Dendritic cell treated with granulocyte-macrophage colony-stimulating factor and Interleukin-4, amounts not matched to agents 40 ng/mL and 50 ng/mL, for 4 days (primary cell): Measurements from ENCODE around the gene KRTAP4-8.
"Not testable (repeated sequence)": the region's sequence is repeated elsewhere in the genome, so short reads cannot be mapped to it uniquely, and the experiment has no call there.

Experiments used
- H3K27ac Mint-ChIP-seq: one replicate; pipeline ENCODE4 v1.8.0; 2022; ENCODE audit warnings: mild to moderate bottlenecking, mixed read lengths
- H3K27me3 Mint-ChIP-seq: one replicate; pipeline ENCODE4 v1.8.0; 2022; ENCODE audit warnings: mild to moderate bottlenecking, mixed read lengths
- H3K36me3 Mint-ChIP-seq: one replicate; pipeline ENCODE4 v1.8.0; 2022; ENCODE audit warnings: low read depth, mixed read lengths
- H3K4me1 Mint-ChIP-seq: one replicate; pipeline ENCODE4 v1.8.0; 2022; ENCODE audit warnings: low read depth, mixed read lengths
- H3K4me3 Mint-ChIP-seq: one replicate; pipeline ENCODE4 v1.8.0; 2022; ENCODE audit warnings: mild to moderate bottlenecking, moderate library complexity, mixed read lengths
- H3K9me3 Mint-ChIP-seq: one replicate; pipeline ENCODE4 v1.8.0; 2022; ENCODE audit warnings: mixed read lengths
- intact Hi-C: fragments of 100-400 bp; cut with micrococcal nuclease; formaldehyde crosslinking; loops from one replicate; pipeline ENCODE4 v1.15.0; 2022

KRTAP4-8 gene

DNA sequence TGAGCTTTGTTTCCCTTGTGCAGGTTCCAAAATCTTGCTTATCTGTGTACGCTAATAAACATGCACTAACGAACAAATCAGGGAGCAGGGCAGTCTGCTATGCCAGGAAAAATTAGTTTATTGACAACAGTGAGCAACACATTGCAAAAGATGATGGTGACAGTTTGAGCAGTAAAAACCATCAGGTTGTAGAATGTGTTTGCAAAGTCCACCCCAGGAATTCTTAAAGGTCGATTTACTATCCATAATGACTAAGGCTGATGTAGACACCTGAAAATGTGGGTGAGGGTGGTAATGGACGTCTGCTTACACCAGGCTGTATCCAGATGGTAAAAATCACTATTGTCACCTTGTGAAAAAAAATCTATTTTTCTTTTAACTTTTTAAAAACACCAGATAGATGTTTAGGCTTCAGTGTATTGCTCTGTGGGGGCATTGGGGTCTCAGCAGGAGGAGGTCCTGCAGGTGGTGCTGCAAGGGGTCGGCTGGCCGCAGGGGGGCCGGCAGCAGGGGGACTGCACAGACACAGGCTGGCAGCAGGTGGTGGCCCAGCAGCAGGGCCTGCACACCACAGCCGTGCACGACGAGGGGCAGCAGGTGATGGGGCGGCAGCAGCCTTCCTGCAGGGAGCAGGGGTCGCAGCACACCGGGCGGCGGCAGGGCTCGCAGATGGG is 32.8 kb downstream of the KRTAP4-8 start:
- not testable (repeated sequence) for H3K27ac Mint-ChIP-seq, H3K4me1 Mint-ChIP-seq
- peaks cover 14% of the 10 kb centered on the region for H3K27me3 Mint-ChIP-seq

DNA sequence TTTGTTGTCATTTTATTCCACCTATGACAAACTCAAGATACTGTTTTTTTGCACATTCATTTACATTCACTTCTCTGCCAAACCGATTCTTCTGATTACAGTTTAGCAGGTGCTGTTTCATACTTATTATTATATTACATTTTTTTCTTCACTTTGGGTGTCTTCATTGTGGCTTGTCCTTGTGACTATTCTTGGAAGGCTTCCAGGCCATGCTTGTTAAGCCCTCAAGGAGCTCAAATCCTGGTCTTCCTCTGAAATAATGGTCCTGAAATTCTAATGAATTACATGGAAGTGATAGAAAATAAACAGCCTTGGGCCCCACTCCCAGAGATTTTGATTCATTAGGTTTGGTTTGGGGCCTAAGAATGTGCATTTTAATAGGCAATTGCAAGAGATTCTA is 33.6 kb downstream of the KRTAP4-8 start:
- intact Hi-C loops, result no loop called here
- Mint-ChIP-seq H3K27ac (no peak overlapping the region), H3K4me3 (no peak overlapping the region), H3K4me1 (no peaks in the 10 kb centered on the region), H3K36me3 (no peaks in the 10 kb centered on the region), H3K9me3 (no peaks in the 10 kb centered on the region), H3K27me3 (peaks cover 21% of the 10 kb centered on the region)

More for the DNA sequence above, 32.8 kb downstream of the KRTAP4-8 start:
- intact Hi-C loops, H3K36me3 Mint-ChIP-seq, H3K4me3 Mint-ChIP-seq, H3K9me3 Mint-ChIP-seq: not testable (repeated sequence)

DNA sequence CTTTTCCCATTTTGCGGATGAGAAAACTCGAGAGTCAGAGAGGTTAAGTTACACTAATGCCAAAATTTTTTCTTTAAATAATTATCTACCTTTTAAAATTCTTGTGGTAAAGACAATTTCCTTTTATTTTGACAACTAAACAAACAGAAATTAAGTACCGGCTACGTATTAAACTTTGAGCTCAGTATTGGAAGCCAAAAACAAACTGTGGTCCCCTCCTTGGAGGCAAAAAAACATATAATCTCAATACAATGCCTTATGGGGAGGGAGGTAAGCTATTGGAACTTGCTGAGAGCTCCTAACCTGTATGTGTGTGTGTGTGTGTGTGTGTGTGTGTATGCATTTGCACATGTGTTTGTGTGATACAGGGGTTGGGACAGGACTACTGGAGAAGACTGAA is 34.5 kb downstream of the KRTAP4-8 start:
- Mint-ChIP-seq H3K27ac (no peak overlapping the region), H3K4me3 (no peak overlapping the region), H3K9me3 (no peaks in the 10 kb centered on the region), H3K36me3 (no peaks in the 10 kb centered on the region), H3K4me1 (no peaks in the 10 kb centered on the region), H3K27me3 (peaks cover 27% of the 10 kb centered on the region)
- intact Hi-C loops, result no loop called here

DNA sequence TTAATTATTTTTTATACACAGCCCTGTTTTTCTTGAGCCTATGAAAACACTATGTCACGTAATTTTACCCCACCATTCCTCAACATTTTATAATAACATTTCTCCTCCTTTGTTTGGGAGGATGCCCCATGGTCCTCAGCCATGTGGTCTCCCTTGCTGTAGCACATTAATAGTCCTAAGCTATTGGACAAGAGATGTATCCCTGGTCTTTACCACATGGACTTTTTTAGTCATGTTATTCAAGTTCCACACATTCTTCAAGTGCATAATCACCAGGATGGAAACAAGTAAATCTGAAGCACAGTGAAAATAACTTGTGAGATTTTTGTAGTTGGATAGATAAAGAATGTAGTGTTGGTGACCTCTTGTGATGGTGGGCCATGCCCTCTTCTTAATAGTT is 36.0 kb downstream of the KRTAP4-8 start:
- Mint-ChIP-seq H3K9me3 (no peaks in the 10 kb centered on the region), H3K27me3 (peaks cover 31% of the 10 kb centered on the region), H3K36me3 (no peaks in the 10 kb centered on the region), H3K4me3 (no peak overlapping the region), H3K4me1 (no peaks in the 10 kb centered on the region), H3K27ac (no peak overlapping the region)
- intact Hi-C loops, result no loop called here

DNA sequence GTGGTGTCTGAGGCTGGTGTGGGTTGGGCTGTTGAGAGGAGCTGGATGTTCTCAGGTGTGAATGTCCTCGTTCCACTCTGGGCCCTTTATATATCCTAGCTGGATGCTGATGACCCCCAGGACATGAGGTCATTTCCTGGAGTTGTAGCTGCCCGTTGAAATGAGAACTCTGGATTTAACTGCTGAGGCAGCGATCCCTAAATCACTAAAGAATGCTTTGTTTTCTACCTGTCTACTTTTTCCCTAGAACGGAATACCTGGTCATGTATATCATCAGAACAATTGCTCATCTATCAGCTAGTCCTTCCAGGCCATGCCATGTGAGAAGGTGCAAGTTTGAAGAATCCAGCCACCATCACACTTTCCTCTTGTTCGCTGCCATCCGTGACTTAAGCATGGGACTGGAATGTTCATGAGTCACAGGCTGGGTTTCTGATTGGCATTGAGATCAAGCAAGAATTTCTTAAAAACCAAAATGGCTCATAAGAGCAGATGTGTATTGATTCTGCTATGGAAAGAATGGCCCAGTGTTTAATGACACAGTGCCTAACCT is 37.8 kb downstream of the KRTAP4-8 start, which contains the start of gene KRTAP2-3:
KRTAP2-3 (minus strand) TSS at position 63 of the 553 bp plus-strand sequence. CDS start 64 bp downstream, outside the sequence.
- H3K4me3 Mint-ChIP-seq, result no peak within 1 kb of the TSS
- no peaks in the 10 kb centered on the region for H3K9me3 Mint-ChIP-seq
- intact Hi-C loops, result no loop called here
- H3K27ac Mint-ChIP-seq, result no peak within 1 kb of the TSS
- H3K27me3 Mint-ChIP-seq, result peaks cover 33% of the 10 kb centered on the region
- H3K36me3 Mint-ChIP-seq, result no peaks in the 10 kb centered on the region
- no peaks in the 10 kb centered on the region for H3K4me1 Mint-ChIP-seq

DNA sequence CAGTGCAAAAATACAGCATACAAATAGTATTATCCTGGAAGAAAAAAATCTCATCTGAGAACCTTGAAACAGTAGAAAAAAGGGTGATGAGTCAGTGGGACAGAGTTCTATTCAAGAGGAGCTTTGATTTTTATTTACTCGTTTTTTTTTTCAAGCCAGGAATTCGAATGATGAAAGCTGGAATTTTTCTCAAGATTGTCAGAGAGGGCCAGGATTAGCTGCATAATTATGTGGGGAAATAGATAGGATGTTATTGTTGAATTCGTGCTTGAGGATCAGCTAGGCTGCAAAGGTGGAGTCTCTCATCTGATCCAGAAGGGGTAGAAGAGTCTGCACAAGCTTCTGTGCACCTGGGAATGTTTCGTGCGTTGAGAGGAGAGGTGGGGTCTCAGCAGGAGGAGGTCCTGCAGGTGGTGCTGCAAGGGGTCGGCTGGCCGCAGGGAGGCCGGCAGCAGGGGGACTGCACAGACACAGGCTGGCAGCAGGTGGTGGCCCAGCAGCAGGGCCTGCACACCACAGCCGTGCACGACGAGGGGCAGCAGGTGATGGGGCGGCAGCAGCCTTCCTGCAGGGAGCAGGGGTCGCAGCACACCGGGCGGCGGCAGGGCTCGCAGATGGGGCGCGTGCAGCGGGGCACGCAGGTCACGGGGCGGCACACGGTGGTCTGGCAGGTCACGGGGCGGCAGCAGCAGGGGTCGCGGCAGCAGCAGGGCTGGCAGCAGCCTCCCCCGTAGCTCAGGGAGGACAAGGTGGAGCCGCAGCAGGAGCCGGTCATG is 38.5 kb downstream of the KRTAP4-8 start:
- H3K4me3 Mint-ChIP-seq, H3K9me3 Mint-ChIP-seq, intact Hi-C loops, H3K4me1 Mint-ChIP-seq, H3K27ac Mint-ChIP-seq, H3K36me3 Mint-ChIP-seq: not testable (repeated sequence)
- peaks cover 33% of the 10 kb centered on the region for H3K27me3 Mint-ChIP-seq

DNA sequence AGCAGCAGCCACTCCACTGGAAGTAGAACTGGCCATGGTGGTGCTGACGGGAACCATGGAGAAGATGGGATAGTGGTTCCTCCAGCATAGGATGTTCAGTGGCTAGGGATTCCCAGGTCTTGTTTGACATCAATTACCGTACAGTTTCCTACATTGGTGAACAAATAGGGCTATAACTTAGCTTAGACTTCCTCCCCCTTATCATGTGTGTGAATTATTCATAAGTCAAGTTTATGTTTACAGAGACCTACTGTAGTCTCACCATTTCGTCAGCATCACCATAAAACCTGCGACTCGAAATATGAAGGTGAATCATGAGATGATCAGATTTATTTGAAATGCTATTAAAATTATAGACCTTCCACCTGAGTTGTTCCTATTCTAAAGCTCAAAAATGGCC is 39.2 kb downstream of the KRTAP4-8 start:
- intact Hi-C loops, result no loop called here
- Mint-ChIP-seq H3K27me3 (peaks cover 33% of the 10 kb centered on the region), H3K4me3 (no peak overlapping the region)

DNA sequence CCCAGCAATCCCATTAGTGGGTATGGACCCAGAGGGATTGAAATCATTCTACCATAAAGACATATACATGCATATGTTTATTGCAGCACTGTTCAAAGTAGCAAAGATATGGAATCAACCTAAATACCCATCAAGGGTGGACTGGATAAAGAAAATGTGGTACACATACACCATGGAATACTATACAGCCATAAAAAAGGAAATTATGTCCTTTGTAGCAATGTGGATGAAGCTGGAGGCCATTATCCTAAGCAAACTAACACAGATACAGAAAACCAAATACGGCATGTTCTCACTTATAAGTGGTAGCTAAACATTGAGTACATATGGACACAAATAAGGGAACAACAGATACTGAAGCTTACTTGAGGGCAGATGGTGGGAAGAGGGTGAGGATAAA is 40.4 kb downstream of the KRTAP4-8 start:
- no peak overlapping the region for H3K4me3 Mint-ChIP-seq
- H3K9me3 Mint-ChIP-seq, result no peaks in the 10 kb centered on the region
- H3K4me1 Mint-ChIP-seq, result no peaks in the 10 kb centered on the region
- intact Hi-C loops, result no loop called here
- H3K27ac Mint-ChIP-seq, result no peak overlapping the region
- peaks cover 31% of the 10 kb centered on the region for H3K27me3 Mint-ChIP-seq
- no peaks in the 10 kb centered on the region for H3K36me3 Mint-ChIP-seq

More for the DNA sequence above, 39.2 kb downstream of the KRTAP4-8 start:
- Mint-ChIP-seq H3K9me3 (no peaks in the 10 kb centered on the region), H3K27ac (no peak overlapping the region), H3K4me1 (no peaks in the 10 kb centered on the region), H3K36me3 (no peaks in the 10 kb centered on the region)

DNA sequence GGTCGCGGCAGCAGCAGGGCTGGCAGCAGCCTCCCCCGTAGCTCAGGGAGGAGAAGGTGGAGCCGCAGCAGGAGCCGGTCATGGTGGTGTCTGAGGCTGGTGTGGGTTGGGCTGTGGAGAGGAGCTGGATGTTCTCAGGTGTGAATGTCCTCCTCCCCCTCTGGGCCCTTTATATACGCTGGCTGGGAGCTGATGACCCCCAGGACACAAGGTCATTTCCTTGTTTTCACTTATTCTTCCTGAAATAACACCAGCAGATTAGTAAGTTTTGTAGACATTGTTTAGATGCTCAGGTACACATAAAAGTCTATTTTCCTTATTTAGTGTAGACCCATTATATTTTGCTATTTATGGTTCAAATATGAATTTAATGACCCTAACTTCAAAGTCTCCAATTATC is 42.8 kb downstream of the KRTAP4-8 start, which contains the start of gene KRTAP2-2:
KRTAP2-2 (minus strand) TSS at position 101 of the 400 bp plus-strand sequence; CDS start at position 82, 19 bp downstream.
- H3K9me3 Mint-ChIP-seq, H3K36me3 Mint-ChIP-seq, intact Hi-C loops, H3K4me3 Mint-ChIP-seq, H3K4me1 Mint-ChIP-seq, H3K27ac Mint-ChIP-seq: not testable (repeated sequence)
- peaks cover 22% of the 10 kb centered on the region for H3K27me3 Mint-ChIP-seq

DNA sequence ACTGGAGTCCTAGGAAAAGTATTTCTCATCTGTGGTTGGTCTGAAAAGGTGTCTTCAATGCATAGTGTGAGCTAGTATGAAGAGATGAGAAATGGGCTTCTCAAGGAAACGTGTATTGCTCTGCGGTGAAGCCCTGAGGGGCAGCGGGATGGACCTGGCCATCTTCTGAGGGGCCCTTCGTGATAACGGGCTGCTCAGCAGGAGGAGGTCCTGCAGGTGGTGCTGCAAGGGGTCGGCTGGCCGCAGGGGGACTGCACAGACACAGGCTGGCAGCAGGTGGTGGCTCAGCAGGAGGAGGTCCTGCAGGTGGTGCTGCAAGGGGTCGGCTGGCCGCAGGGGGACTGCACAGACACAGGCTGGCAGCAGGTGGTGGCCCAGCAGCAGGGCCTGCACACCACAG is 43.4 kb downstream of the KRTAP4-8 start:
- H3K9me3 Mint-ChIP-seq, H3K4me1 Mint-ChIP-seq, H3K27ac Mint-ChIP-seq, H3K36me3 Mint-ChIP-seq, H3K4me3 Mint-ChIP-seq, intact Hi-C loops: not testable (repeated sequence)
- peaks cover 21% of the 10 kb centered on the region for H3K27me3 Mint-ChIP-seq

DNA sequence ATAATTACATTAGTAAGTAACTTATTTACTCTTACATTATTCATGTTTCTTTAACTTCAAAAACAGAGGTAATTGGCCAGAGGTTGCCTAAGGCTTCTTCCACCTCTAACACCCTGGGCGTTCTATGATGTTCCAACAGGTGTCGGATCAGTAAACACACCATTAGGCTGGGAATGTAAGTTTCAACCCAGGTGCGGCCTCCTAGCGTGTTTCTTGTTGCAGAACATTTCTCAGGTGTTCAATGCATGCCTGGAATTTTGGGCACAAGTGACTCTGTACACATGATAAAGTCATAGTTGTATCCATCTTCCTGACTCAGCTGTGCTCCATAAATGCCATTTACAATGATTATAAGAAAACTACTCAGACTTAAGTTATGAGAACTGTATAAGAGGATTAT is 43.9 kb downstream of the KRTAP4-8 start:
- intact Hi-C loops, result no loop called here
- Mint-ChIP-seq H3K27me3 (peaks cover 18% of the 10 kb centered on the region), H3K4me3 (no peak overlapping the region), H3K27ac (no peak overlapping the region), H3K9me3 (no peaks in the 10 kb centered on the region), H3K36me3 (no peaks in the 10 kb centered on the region), H3K4me1 (no peaks in the 10 kb centered on the region)

DNA sequence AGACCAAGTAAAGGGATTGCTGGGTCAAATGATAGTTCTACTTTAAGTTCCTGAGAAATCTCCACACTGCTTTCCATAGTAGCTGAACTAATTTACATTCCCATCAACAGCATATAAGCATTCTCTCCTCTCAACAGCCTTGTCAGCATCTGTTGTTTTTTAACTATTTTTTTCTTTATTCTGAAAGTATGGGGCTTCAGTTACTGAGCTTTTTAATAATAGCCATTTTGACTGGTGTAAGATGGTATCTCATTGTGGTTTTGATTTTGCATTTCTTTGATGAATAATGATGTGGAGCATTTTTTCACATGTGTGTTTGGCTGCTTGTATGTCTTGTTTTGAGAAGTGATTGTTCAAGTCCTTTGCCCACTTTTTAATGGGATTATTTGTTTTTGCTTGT is 45.4 kb downstream of the KRTAP4-8 start:
- Mint-ChIP-seq H3K36me3 (no peaks in the 10 kb centered on the region), H3K27ac (no peak overlapping the region), H3K9me3 (no peaks in the 10 kb centered on the region), H3K4me3 (no peak overlapping the region), H3K4me1 (no peaks in the 10 kb centered on the region), H3K27me3 (peaks cover 20% of the 10 kb centered on the region)
- intact Hi-C loops, result no loop called here

DNA sequence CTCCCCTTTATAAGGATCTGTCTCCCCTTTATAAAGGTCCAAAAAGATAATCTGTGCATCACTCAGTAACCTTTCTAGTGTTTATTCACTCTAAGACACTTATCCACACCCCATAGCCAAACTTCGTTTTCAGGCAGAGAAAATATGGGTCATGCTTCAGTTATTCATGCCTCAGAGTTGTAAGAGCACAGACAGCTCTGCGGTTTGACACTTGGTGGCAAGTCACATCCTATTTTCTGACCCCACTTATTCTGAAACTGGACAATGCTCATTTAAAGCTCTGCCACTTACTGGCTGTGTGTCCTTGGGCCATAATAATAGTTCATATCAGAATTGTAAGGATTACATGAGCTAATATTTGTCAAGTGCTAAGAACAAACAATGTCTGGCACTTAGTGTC is 48.8 kb downstream of the KRTAP4-8 start:
- Mint-ChIP-seq H3K4me3 (no peak overlapping the region), H3K27me3 (peaks cover 24% of the 10 kb centered on the region), H3K9me3 (no peaks in the 10 kb centered on the region), H3K36me3 (no peaks in the 10 kb centered on the region), H3K4me1 (no peaks in the 10 kb centered on the region), H3K27ac (no peak overlapping the region)
- intact Hi-C loops, result no loop called here

DNA sequence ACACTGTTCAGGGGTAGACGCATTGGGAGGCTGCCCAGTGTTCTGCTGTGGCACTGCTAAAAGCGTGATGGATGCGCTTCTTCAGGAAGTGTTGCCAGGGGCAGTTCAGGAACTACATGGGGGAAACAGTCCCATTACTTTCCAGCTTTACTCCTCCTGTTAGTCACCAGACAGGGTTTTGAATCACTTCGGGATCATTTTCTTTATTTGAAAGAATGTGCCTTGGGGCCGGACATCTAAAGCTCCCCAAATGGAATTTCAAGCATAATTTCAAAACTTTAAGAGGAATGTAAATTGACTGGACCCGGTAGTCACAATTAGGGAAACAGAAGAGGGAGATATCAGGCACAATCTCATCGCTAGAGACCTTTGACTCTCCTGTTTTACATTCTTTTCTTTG is 49.5 kb downstream of the KRTAP4-8 start:
- Mint-ChIP-seq H3K27ac (no peak overlapping the region), H3K4me1 (no peaks in the 10 kb centered on the region), H3K27me3 (peaks cover 24% of the 10 kb centered on the region), H3K4me3 (no peak overlapping the region), H3K9me3 (peaks cover 5% of the 10 kb centered on the region), H3K36me3 (no peaks in the 10 kb centered on the region)
- intact Hi-C loops, result no loop called here
